GM12892 (cell line): ENCODE results near the gene DENND1A.

Experiments
- POLR2A ChIP-seq: IDR thresholded peaks from 2 replicates; pipeline ENCODE4 v1.6.1; 2011; ENCODE audit warnings: low read depth, low read length, control low read depth
- POLR2AphosphoS5 ChIP-seq: IDR thresholded peaks from 2 replicates; pipeline ENCODE4 v1.6.1; 2011; ENCODE audit warnings: low read depth, low read length, control low read depth

DNA sequence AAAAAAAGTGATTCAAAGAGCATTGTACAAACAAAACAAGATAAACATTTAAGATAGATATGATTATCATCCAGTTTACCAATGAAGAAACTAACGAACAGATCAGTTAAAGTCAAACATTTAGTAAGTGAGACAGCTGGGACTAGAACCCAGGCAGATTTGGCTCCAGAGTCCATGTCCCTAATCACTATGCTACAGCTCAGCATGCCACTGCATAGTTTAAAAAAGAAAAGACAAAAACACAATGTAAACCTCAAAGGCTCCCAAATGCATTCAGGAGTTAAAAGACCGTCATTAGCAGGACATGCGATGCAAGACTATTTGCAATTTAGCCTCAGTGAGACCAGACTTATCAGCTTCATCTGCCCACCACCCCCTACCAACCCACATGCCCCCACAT is 36.8 kb downstream of the DENND1A start:
- TF ChIP-seq POLR2A, result no peak
- TF ChIP-seq POLR2AphosphoS5, result no peak
